ENCODE measurements around the gene GABRD.

The GABRD gene

GRCh38 chr1:2056955-2057590 is 37.9 kb downstream of the GABRD start:
- no peak for DNase-seq

DNA sequence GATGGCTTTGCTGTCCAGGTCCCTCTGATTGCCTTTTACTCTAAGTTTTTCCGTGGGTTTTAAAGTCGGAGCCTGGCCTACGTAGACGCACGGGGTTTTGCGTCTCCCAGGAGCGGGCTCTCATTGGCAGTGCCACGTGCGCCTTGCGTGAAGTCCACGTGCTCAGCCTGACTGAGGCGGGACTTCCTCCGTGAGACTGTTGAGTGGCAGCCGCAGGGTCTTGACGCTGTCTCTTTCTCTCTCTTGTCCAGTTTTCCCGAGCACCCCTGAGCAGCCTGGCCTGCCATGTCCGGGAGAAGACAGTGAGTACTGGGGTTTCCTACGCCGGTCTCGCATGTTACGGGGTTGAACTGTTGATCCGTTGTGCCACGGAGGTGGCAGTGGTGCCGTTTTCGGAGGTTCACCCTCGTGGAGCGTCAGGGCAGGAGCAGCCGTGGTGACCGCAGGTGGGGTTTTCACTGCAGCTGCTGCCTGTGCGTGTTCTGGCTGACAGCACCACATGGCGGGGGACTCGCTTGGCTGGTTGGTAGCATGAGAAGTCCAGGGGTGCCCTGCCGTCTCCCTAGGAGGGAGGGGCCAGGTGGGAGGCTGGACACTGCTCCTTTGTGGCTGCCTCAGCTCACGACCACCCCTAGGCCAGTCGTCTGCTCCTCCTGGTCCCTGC is 40.3 kb downstream of the GABRD start:
- no peak for DNase-seq

GRCh38 chr1:2060072-2060471 is 40.9 kb downstream of the GABRD start:
- no peak for DNase-seq

- no peak for DNase-seq
These were observed 41.4 kb downstream of the GABRD start for GRCh38 chr1:2060535-2060934.

GRCh38 chr1:2061065-2061778 is 42.1 kb downstream of the GABRD start:
- DNase-seq: no peak

- no peak for DNase-seq
These were observed 46.6 kb downstream of the GABRD start for GRCh38 chr1:2065699-2066098.

GRCh38 chr1:2067393-2067792 is 48.2 kb downstream of the GABRD start:
- DNase-seq: no peak

- DNase-seq: no peak
These were observed 48.8 kb downstream of the GABRD start for GRCh38 chr1:2067981-2068380.

DNA sequence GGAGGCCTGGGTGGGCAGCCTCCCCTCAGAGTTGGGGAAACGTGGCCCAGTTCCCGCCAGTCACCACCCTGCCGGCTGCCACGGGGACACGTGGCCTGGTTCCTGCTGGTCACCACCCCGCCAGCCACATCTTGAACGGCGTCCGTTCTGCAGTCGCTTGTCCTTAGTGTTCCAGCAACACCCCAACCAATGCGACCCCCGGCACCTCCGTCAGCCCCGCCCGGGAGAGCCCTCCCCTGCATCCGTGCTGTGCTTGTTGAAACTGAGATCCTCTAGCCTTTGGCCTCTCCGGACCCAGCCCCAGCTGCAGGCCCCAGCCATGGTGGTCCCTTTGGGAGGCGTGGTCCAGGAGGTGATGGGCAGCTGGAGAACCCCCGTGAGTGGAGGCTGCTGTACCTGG is 49.8 kb downstream of the GABRD start:
- DNase-seq: no peak

DNA sequence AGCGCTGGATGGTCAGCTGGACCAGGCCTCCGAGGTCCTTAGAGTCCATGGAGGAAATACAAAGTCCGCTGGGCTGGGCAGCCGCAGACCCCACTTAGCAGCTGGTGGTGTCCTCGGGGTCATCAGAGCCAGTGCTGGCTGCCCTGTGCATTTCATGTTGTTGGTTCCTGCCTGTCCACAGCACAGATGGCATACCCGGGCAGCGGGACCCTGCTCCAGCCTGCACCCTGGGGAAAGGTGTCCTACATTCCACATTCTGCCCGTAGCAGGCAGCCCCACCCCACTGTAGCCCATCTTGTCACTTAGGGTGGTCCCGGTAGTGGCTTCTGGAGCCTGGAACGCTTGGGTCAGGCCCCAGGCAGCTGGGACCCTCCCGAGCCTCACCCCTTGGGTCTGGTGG is 50.9 kb downstream of the GABRD start:
- DNase-seq: no peak

- no peak for DNase-seq
These were observed 51.8 kb downstream of the GABRD start for GRCh38 chr1:2070800-2071530.

- no peak for DNase-seq
These were observed 53.1 kb downstream of the GABRD start for GRCh38 chr1:2072109-2072806.

DNA sequence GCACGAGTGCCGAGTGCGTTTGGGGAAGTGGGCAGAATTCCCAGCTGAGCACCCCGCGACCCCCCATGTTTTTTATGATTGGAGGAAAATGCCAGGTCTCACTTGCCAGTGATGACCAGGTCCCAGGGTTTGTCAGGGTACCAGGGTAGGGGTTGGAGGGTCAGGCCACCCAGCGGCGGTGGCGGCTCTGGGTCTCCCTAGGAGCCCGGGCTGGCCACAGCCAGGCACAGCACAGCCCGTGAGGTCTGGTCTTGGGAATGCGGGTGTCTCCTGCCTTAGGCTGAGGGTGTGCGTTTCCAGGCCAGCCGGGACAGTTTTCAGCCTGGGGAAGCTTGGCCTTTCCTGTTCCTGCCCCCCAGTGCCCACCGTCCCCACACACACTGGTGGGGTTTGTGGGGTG is 53.7 kb downstream of the GABRD start:
- no peak for DNase-seq

DNA sequence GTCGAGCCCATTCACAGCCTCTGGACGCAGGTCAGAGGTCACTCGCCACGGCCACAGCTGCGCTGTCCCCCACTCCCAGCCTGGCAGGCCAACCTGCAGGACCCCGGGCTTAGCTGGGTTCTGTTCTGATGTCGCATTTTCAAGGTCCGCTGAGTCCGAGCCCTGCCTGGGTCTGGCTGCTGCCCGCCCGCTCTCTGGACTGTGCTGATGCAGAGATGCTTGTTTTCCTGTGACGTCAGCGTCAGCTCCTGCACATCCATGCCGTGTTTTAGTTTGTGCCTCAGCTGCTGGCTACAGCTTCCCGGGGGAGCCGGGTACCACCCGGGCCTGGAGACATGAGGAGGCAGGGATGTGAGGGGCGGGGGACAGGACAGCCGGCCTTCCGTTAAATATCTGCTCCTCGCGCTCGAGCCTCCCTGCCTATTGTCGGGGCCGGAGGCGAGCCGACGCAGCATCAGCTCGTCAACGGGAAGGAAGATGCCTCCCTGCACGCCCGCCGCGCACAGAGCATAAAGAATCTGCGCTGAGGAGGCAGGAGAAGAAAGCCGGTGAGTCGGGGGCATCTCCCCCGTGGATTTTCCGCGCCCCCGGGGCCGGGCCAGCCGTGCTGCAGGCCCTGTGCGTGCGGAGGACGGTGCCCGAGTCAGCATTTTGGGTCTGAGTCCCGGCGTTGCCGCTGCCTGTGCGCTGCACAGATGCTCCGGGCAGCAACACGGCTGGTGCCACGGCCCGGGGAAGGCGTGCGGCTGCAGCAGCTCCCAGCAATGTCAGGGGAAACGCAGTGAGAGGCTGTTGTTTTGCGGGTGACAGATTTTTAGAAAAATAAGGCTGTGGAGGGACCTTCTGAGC is 54.5 kb downstream of the GABRD start:
- DNase-seq: peak; percentile 30

- DNase-seq: no peak
These were observed 55.3 kb downstream of the GABRD start for GRCh38 chr1:2074396-2074795.

- no peak for DNase-seq
These were observed 56.0 kb downstream of the GABRD start for GRCh38 chr1:2074944-2075740.

DNA sequence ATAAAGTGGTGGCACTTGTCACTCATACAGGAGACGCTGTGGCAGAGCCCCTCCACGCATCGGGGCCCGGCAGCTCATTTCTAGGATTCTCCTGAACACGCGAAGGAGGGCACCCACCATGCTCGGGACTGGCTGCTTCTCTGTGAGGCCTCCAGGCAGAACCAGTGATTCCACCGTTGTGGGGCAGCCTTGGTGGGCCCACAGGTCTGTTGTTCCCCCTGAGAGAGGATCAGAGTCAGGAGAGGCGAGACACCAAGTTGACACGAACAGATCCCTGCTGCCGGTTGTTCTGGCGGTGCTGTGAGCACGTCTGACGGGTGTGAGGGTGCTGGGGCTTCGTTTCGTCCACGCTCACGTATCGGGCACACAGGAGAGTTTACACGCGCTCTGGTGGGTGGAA is 57.7 kb downstream of the GABRD start:
- DNase-seq: no peak

DNA sequence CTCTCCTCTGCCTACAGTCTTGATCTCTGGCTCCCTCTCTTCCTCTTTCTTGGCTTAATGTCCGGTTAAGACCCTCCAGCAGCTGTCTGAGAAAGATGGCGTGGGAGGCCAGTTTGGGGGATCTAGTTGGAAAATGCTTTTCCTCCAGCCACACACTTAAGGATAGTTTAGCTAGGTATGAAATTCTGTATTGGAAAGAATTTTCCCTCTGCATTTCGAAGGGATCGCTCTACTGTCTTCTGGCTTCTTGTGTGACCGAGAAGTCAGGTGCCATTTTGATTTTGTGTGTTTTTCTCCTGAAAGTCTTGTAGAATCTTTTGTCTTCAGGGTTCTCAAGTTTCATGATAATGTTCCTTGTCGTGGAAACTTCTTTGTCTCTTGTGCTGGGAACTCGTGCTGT is 59.0 kb downstream of the GABRD start:
- no peak for DNase-seq

GRCh38 chr1:2079396-2080085 is 60.4 kb downstream of the GABRD start:
- DNase-seq: no peak

GRCh38 chr1:2080140-2080539 is 61.0 kb downstream of the GABRD start:
- no peak for DNase-seq

Measured in NCI-H1694 (cell line).